ENCODE measurements around the gene NCK2.

The NCK2 gene

DNA sequence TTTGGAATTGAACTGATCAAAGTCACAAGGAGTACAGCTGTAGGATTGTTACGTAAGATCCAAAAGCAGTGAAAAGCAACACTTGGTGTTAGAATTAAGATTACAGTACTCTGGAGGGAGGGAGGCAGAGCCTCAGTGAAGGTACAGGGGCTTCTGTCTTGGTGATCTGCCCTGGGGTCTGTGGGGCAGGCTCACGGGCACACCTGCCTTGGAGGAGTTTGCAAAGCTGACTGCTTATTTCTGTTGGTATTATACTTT, 114.9 kb downstream of the NCK2 start:
- Histone ChIP-seq H3K9me3 (no peaks in the 10 kb centered on the region), H3K4me3 (ENCODE audit: low read depth, low read length) (no peak overlapping the region), H3K27me3 (no peaks in the 10 kb centered on the region), H3K4me1 (no peaks in the 10 kb centered on the region), H3K36me3 (no peaks in the 10 kb centered on the region)
- DNase-seq: no peak
- TF ChIP-seq CTCF (IDR thresholded peaks at IDR 0.05; ENCODE audit: low read depth, low read length): no peak

DNA sequence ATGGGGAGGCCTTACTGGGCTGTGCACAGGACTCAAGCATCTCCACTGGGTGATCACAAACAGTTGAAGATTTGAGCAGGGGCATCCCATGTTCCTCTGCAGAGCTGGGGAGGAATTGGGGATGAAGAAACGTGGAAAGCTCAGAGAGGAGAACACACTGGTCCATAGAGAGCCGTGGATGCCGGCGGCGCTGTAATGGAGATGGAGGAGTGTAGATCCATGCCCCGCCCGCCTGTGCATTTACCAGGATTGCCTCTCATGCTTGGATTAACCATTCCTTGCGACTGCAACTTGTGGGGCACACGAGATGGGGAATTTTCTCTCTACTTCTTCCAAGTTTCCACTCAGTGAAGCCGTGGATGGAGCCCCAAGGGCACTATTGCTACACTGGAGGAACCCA, 115.9 kb downstream of the NCK2 start:
- Histone ChIP-seq H3K27me3 (no peaks in the 10 kb centered on the region), H3K9me3 (no peaks in the 10 kb centered on the region), H3K4me1 (no peaks in the 10 kb centered on the region), H3K4me3 (ENCODE audit: low read depth, low read length) (no peak overlapping the region), H3K36me3 (no peaks in the 10 kb centered on the region)
- DNase-seq: no peak
- TF ChIP-seq CTCF (IDR thresholded peaks at IDR 0.05; ENCODE audit: low read depth, low read length): no peak

DNA sequence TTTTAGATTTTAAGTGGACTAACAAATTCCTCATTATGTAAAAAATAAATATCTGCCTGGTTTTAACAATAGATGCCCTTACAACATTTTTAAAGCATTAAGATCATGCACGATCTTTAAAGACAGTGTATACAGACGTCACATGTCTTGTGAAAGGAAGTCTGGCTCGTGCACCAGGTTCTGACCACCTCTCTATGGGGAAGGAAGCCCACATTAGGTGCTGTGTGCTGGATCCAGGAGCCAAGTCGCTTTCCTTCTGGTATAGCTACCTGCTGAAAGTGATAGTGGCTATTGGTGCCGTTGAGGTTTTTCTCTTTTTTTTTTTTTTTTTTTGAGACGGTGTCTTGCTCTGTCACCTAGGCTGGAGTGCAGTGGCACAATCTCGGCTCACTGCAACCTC, 116.5 kb downstream of the NCK2 start:
- no peak for TF ChIP-seq CTCF (IDR thresholded peaks at IDR 0.05; ENCODE audit: low read depth, low read length)
- H3K27me3 ChIP-seq: no peaks in the 10 kb centered on the region

DNA sequence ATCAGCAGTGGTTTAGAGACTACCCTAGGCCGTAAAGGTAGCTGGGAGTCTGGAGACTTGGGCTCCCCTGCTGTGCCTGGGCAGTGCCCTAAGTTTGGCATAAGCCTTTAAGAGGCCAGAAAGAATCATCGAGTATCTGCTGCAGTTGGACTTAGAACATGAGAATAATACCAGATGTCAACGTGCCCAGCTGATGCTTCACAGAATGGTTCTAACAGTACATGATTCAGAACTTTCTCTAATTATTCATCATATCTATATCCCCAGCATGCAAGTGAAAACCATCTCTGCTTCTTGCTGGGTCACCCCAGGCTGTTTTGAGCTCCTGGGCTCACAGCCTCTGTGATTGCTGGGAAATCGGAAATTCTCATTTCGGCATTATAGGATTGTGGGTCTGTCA, 118.1 kb downstream of the NCK2 start:
- no peaks in the 10 kb centered on the region for H3K9me3 ChIP-seq
- H3K4me1 ChIP-seq: no peaks in the 10 kb centered on the region
- no peak for TF ChIP-seq CTCF (IDR thresholded peaks at IDR 0.05; ENCODE audit: low read depth, low read length)
- no peaks in the 10 kb centered on the region for H3K36me3 ChIP-seq
- H3K4me3 ChIP-seq (ENCODE audit: low read depth, low read length): no peak overlapping the region
- DNase-seq: no peak
- no peaks in the 10 kb centered on the region for H3K27me3 ChIP-seq

More for the DNA sequence above, 116.5 kb downstream of the NCK2 start:
- Histone ChIP-seq H3K4me1 (no peaks in the 10 kb centered on the region), H3K36me3 (no peaks in the 10 kb centered on the region), H3K9me3 (no peaks in the 10 kb centered on the region), H3K4me3 (ENCODE audit: low read depth, low read length) (no peak overlapping the region)
- no peak for DNase-seq

GRCh38 chr2:105864262-105864661, 119.5 kb downstream of the NCK2 start:
- no peak for DNase-seq
- no peaks in the 10 kb centered on the region for H3K4me1 ChIP-seq
- no peak for TF ChIP-seq CTCF (IDR thresholded peaks at IDR 0.05; ENCODE audit: low read depth, low read length)
- H3K27me3 ChIP-seq: no peaks in the 10 kb centered on the region
- no peak overlapping the region for H3K4me3 ChIP-seq (ENCODE audit: low read depth, low read length)
- H3K36me3 ChIP-seq: no peaks in the 10 kb centered on the region
- H3K9me3 ChIP-seq: no peaks in the 10 kb centered on the region

DNA sequence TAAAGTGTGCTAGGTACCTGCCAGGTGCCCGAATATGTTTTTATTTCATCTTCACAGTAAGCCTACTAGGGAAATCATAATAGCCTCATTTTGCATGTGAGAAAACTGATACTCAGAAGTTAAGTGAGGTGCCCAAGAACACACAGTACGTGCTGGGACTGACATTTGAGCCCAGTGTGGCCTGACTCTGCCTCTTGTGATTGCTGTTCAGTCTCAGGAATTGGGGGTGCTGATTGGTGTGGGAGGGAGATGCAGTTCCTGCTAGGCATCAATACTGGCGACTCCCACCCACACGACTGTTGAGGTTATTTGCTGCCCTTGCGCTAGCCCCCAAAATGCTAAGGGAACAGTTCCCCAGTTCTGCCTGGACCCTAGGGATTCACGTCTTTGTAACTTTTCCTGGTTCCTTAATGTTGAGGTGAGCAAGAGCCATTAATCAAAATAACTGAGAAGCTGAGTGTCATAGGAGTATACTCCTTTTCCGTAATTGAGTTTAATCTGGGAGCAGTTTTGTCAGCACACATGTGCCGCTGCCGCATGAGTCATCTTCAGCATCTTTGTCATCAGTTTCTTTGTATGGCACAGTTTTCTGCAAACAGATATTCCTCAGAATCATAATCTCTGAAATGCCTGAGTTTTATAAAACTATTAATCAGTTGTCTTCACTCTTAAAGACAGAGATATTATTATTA, 120.7 kb downstream of the NCK2 start:
- Histone ChIP-seq H3K27me3 (no peaks in the 10 kb centered on the region), H3K9me3 (no peaks in the 10 kb centered on the region), H3K4me3 (ENCODE audit: low read depth, low read length) (no peak overlapping the region), H3K36me3 (no peaks in the 10 kb centered on the region), H3K4me1 (no peaks in the 10 kb centered on the region)
- no peak for TF ChIP-seq CTCF (IDR thresholded peaks at IDR 0.05; ENCODE audit: low read depth, low read length)
- DNase-seq: no peak

Data from BE2C (cell line).